HEK293 (cell line): ENCODE data around the gene NANOS3.

Experiments used
- CTCF ChIA-PET: fragments of 350-600 bp; formaldehyde crosslinking; extraction: SDS; loops from one replicate; lab custom pipeline; 2021; ENCODE audit warnings: antibody characterized with exemption; lab: Yijun Ruan, JAX
- POLR2A ChIA-PET: fragments of 300-600 bp; formaldehyde crosslinking; extraction: SDS; loops from one replicate; lab custom pipeline; 2020; ENCODE audit warnings: antibody characterized with exemption, inconsistent platforms; lab: Yijun Ruan, JAX
- H3K27ac ChIP-seq: fragments of 200-500 bp; sonication (Bioruptor generic); 2 replicates; pipeline ENCODE4 v1.5.1; 2014; ENCODE audit warnings: low read depth, low read length, control low read depth, inconsistent platforms; ENCODE audit errors: extremely low read depth
- H3K36me3 ChIP-seq, 2 experiments: fragments of 200-500 bp in 1 of 2; sonication (Bioruptor generic) in 1 of 2; 1 replicate in 1 of 2; 2 replicates in 1 of 2; pipeline ENCODE4 v1.5.1; 2014 to 2017; ENCODE audit warnings: inconsistent platforms in 2 of 2, low read length in 2 of 2; ENCODE audit not compliant: control insufficient read depth in 2 of 2, insufficient read depth in 1 of 2
- H3K4me1 ChIP-seq: fragments of 200-500 bp; sonication (Bioruptor generic); 2 replicates; pipeline ENCODE4 v1.5.1; 2014; ENCODE audit warnings: mild to moderate bottlenecking, low read length, inconsistent platforms; ENCODE audit not compliant: control insufficient read depth, insufficient read depth
- H3K4me3 ChIP-seq: 2 replicates; pipeline ENCODE4 v1.5.1; 2011; ENCODE audit warnings: low read depth, mild to moderate bottlenecking, control low read depth, low read length, moderate library complexity
- H3K9me3 ChIP-seq: fragments of 200-500 bp; sonication (Bioruptor generic); 2 replicates; pipeline ENCODE4 v1.5.1; 2014; ENCODE audit warnings: low read depth, low read length, inconsistent platforms; ENCODE audit not compliant: control insufficient read depth, insufficient read depth
- HOXC10 ChIP-seq: sonication (generic); formaldehyde crosslinking; IDR thresholded peaks from 2 replicates; pipeline ENCODE4 v1.8.1; 2023; ENCODE audit warnings: mild to moderate bottlenecking, missing genetic modification reagents
- KLF16 ChIP-seq: fragments of 450-650 bp; formaldehyde crosslinking; IDR thresholded peaks from 2 replicates; pipeline ENCODE4 v1.5.1; 2017; ENCODE audit warnings: missing biosample characterization, missing genetic modification characterization
- KLF7 ChIP-seq: fragments of 450-650 bp; formaldehyde crosslinking; IDR thresholded peaks from 2 replicates; pipeline ENCODE4 v1.5.1; 2016; ENCODE audit warnings: missing biosample characterization, missing genetic modification characterization, borderline replicate concordance
- SP3 ChIP-seq: fragments of 450-650 bp; formaldehyde crosslinking; IDR thresholded peaks from 2 replicates; pipeline ENCODE4 v1.5.1; 2016; ENCODE audit warnings: missing biosample characterization, missing genetic modification characterization
- SP7 ChIP-seq: fragments of 450-650 bp; formaldehyde crosslinking; IDR thresholded peaks from 2 replicates; pipeline ENCODE4 v1.5.1; 2016; ENCODE audit warnings: missing biosample characterization, missing genetic modification characterization
- YY2 ChIP-seq: fragments of 450-650 bp; formaldehyde crosslinking; IDR thresholded peaks from 2 replicates; pipeline ENCODE4 v1.5.1; 2016; ENCODE audit warnings: missing biosample characterization, missing genetic modification characterization
- ZBTB21 ChIP-seq: fragments of 450-650 bp; formaldehyde crosslinking; IDR thresholded peaks from 2 replicates; pipeline ENCODE4 v1.5.1; 2017; ENCODE audit warnings: missing biosample characterization, missing genetic modification characterization
- ZNF155 ChIP-seq: fragments of 450-650 bp; formaldehyde crosslinking; IDR thresholded peaks from 2 replicates; pipeline ENCODE4 v1.5.1; 2016; ENCODE audit warnings: missing biosample characterization, missing genetic modification characterization
- ZNF239 ChIP-seq: fragments of 450-650 bp; formaldehyde crosslinking; IDR thresholded peaks from 2 replicates; pipeline ENCODE4 v1.5.1; 2016; ENCODE audit warnings: missing biosample characterization, missing genetic modification characterization
- ZNF274 ChIP-seq, 2 experiments: fragments of 200-500 bp in 1 of 2; fragments of 450-650 bp in 1 of 2; sonication (Bioruptor generic) in 1 of 2; formaldehyde crosslinking in 1 of 2; IDR thresholded peaks; 2 replicates each; pipeline versions ENCODE4 v1.5.1 to v1.6.1; 2014 to 2016; ENCODE audit warnings: borderline replicate concordance in 1 of 2, inconsistent platforms in 1 of 2, low read length in 1 of 2, missing biosample characterization in 1 of 2, missing genetic modification characterization in 1 of 2
- ZNF366 ChIP-seq: fragments of 450-650 bp; formaldehyde crosslinking; conservative IDR thresholded peaks from 2 replicates; pipeline ENCODE4 v1.5.1; 2016; ENCODE audit warnings: missing biosample characterization, missing genetic modification characterization
- ZNF549 ChIP-seq: fragments of 450-650 bp; IDR thresholded peaks from 2 replicates; pipeline ENCODE4 v1.5.1; 2018; ENCODE audit warnings: missing biosample characterization, missing genetic modification characterization, mild to moderate bottlenecking, inconsistent platforms, moderate library complexity
- ZNF561 ChIP-seq: fragments of 450-650 bp; IDR thresholded peaks from 2 replicates; pipeline ENCODE4 v1.5.1; 2018; ENCODE audit warnings: missing biosample characterization, missing genetic modification characterization, borderline replicate concordance
- ZNF654 ChIP-seq: fragments of 450-650 bp; formaldehyde crosslinking; IDR thresholded peaks from 2 replicates; pipeline ENCODE4 v1.5.1; 2016; ENCODE audit warnings: low read depth, missing biosample characterization, missing genetic modification characterization
- ZNF677 ChIP-seq: fragments of 450-650 bp; IDR thresholded peaks from 2 replicates; pipeline ENCODE4 v1.5.0; 2018; ENCODE audit warnings: missing biosample characterization, mild to moderate bottlenecking, missing genetic modification characterization, moderate library complexity
- ZNF830 ChIP-seq: fragments of 450-650 bp; IDR thresholded peaks from 2 replicates; pipeline ENCODE4 v1.5.0; 2018; ENCODE audit warnings: missing biosample characterization, missing genetic modification characterization, low read depth, mild to moderate bottlenecking, moderate library complexity
- ZXDB ChIP-seq: fragments of 450-650 bp; formaldehyde crosslinking; IDR thresholded peaks from 2 replicates; pipeline ENCODE4 v1.5.1; 2016; ENCODE audit warnings: missing biosample characterization, missing genetic modification characterization
- TF ChIP-seq, protein P1 (sequence below): fragments of 450-650 bp; formaldehyde crosslinking; conservative IDR thresholded peaks from 2 replicates; pipeline ENCODE4 v1.5.1; 2016; ENCODE audit warnings: low read depth, missing biosample characterization, missing genetic modification characterization
- TF ChIP-seq, protein P2 (sequence below): fragments of 450-650 bp; formaldehyde crosslinking; IDR thresholded peaks from 2 replicates; pipeline ENCODE4 v1.5.1; 2016; ENCODE audit warnings: missing biosample characterization, missing genetic modification characterization
- TF ChIP-seq, protein P3 (sequence below): fragments of 450-650 bp; formaldehyde crosslinking; IDR thresholded peaks from 2 replicates; pipeline ENCODE4 v1.5.1; 2016; ENCODE audit warnings: missing biosample characterization, missing genetic modification characterization
- TF ChIP-seq, protein P4 (sequence below): fragments of 450-650 bp; formaldehyde crosslinking; IDR thresholded peaks from 2 replicates; pipeline ENCODE4 v1.5.1; 2016; ENCODE audit warnings: missing biosample characterization, missing genetic modification characterization

The NANOS3 gene

DNA sequence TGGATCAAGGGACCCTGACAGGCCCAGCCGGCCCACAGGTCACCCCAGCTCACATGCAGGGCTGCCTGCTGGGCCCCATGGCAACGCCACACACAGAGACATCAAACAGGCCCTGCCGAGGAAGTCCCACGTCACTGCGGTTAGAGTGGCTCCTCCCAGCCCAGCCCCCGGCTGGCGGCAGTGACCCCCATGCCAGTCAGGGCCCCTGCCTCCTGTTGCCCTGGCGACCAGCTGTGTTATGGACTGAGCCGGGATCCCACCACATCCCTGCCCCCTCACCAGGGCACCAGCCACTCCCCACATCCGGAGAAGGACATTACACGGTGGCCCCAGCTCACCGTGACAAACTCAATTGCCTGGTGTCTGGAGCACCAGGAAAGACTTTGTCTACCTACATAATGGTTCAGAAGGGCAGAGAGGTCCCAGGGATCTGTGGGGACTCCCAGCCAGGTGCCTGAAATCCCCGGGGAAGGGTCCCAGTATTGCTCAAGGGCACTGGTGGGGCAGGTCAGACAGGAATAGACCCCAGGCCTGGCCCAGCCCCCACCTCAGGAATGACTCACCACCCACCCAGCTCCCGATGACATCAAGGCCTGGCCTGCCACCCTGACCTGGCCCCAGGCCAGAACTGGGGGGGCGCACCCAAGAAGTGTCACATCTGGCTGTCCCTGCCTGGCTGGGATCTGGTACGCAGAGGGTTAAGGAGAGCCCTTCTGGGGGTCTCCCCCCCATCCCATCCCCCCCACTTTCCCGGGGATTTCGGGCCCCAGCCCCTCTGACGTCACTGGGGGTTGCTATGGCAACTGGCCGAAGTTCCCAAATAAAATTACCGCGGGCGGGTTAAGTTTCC, 30.2 kb upstream of the NANOS3 start (continued):
- TF ChIP-seq, protein P1, sequence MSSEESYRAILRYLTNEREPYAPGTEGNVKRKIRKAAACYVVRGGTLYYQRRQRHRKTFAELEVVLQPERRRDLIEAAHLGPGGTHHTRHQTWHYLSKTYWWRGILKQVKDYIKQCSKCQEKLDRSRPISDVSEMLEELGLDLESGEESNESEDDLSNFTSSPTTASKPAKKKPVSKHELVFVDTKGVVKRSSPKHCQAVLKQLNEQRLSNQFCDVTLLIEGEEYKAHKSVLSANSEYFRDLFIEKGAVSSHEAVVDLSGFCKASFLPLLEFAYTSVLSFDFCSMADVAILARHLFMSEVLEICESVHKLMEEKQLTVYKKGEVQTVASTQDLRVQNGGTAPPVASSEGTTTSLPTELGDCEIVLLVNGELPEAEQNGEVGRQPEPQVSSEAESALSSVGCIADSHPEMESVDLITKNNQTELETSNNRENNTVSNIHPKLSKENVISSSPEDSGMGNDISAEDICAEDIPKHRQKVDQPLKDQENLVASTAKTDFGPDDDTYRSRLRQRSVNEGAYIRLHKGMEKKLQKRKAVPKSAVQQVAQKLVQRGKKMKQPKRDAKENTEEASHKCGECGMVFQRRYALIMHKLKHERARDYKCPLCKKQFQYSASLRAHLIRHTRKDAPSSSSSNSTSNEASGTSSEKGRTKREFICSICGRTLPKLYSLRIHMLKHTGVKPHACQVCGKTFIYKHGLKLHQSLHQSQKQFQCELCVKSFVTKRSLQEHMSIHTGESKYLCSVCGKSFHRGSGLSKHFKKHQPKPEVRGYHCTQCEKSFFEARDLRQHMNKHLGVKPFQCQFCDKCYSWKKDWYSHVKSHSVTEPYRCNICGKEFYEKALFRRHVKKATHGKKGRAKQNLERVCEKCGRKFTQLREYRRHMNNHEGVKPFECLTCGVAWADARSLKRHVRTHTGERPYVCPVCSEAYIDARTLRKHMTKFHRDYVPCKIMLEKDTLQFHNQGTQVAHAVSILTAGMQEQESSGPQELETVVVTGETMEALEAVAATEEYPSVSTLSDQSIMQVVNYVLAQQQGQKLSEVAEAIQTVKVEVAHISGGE (tag by site-specific recombination) = no peak
- no peak; the same call in 1 of the 2 replicates for TF ChIP-seq ZNF677 (tag by site-specific recombination)
- no peak for TF ChIP-seq ZNF239 (tag by site-specific recombination)
- TF ChIP-seq SP3 = peak; percentile 38; the same call in 1 of the 2 replicates
- no peak for TF ChIP-seq HOXC10 (CRISPR knock-in tag)
- no peak for TF ChIP-seq ZNF830 (tag by site-specific recombination)
- no peak for TF ChIP-seq ZNF274 (IDR thresholded peaks at IDR 0.05; ENCODE audit: low read length)
- no peak for TF ChIP-seq ZNF274 (tag by site-specific recombination; IDR thresholded peaks at IDR 0.05; ENCODE audit: borderline replicate concordance)
- TF ChIP-seq YY2 (tag by site-specific recombination) = no peak

DNA sequence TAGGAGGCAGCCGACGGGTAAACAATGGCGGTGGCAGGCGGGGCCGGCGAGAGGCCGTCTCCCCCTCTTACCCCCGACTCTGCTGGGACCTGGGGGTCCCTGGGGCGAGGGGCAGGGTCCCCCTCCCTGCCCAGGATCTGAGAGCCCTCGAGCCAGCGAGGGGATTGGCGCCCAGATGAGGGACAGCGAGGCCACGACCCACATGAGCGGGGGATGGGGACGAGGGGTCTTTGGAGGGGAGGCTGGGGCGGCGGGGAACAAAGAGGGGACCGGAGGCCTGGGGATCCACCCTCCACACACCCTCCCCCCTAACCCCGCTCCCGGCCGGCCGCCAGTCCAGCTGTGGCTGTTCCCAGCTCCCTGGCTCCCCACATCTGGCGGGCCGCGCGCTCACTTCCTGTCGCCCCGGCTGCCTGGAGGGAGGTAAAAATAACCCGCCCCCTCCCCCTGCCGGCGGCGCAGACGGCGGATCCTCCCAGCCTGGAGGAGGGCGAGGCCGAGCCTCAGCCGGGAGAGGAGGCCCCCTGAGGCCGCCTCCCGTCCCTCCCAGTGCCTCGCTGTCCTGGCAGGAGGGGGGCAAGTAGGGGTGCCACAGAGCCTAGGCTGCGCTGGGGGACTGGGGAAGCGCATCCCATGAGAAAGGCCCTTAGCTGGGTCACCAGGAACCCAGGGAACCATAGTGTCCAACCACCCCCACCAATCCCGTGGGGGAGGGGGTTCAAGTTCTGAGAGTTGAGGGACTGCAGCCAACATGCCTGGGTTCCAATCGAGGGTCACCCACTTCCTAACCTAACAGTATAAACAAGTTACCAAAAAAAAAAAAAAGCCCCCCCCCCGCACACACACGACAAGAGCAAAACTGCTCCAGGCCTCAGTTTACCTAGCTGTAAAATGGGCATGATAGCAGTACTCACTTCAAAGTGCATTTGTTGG, 29.3 kb upstream of the NANOS3 start:
- ChIA-PET POLR2A (interaction anchor here (1.7 to 2.4 kb wide), 5 partner anchors 11 to 73 kb away, joined by 4 to 18 read pairs (median 11); partner anchors contain the start of genes C19orf53 and ZSWIM4), CTCF (interaction anchor here (0.7 to 1.8 kb wide), 2 partner anchors 15 to 233 kb away, joined by 3 to 13 read pairs; no protein-coding TSS in a partner anchor)
- Histone ChIP-seq H3K36me3 (no peaks in the 10 kb centered on the region), H3K4me1 (peaks cover 34% of the 10 kb centered on the region), H3K27ac (peak overlapping the region; percentile 98), H3K9me3 (no peaks in the 10 kb centered on the region), H3K4me3 (peak overlapping the region; percentile 76)
- no peak for TF ChIP-seq ZNF549 (tag by site-specific recombination)
- TF ChIP-seq, protein P2, sequence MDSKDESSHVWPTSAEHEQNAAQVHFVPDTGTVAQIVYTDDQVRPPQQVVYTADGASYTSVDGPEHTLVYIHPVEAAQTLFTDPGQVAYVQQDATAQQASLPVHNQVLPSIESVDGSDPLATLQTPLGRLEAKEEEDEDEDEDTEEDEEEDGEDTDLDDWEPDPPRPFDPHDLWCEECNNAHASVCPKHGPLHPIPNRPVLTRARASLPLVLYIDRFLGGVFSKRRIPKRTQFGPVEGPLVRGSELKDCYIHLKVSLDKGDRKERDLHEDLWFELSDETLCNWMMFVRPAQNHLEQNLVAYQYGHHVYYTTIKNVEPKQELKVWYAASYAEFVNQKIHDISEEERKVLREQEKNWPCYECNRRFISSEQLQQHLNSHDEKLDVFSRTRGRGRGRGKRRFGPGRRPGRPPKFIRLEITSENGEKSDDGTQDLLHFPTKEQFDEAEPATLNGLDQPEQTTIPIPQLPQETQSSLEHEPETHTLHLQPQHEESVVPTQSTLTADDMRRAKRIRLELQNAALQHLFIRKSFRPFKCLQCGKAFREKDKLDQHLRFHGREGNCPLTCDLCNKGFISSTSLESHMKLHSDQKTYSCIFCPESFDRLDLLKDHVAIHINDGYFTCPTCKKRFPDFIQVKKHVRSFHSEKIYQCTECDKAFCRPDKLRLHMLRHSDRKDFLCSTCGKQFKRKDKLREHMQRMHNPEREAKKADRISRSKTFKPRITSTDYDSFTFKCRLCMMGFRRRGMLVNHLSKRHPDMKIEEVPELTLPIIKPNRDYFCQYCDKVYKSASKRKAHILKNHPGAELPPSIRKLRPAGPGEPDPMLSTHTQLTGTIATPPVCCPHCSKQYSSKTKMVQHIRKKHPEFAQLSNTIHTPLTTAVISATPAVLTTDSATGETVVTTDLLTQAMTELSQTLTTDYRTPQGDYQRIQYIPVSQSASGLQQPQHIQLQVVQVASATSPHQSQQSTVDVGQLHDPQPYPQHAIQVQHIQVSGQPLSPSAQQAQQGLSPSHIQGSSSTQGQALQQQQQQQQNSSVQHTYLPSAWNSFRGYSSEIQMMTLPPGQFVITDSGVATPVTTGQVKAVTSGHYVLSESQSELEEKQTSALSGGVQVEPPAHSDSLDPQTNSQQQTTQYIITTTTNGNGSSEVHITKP = peak; percentile 49; the same call in 1 of the 2 replicates
- TF ChIP-seq SP3 = peak; percentile 54
- TF ChIP-seq, protein P3, sequence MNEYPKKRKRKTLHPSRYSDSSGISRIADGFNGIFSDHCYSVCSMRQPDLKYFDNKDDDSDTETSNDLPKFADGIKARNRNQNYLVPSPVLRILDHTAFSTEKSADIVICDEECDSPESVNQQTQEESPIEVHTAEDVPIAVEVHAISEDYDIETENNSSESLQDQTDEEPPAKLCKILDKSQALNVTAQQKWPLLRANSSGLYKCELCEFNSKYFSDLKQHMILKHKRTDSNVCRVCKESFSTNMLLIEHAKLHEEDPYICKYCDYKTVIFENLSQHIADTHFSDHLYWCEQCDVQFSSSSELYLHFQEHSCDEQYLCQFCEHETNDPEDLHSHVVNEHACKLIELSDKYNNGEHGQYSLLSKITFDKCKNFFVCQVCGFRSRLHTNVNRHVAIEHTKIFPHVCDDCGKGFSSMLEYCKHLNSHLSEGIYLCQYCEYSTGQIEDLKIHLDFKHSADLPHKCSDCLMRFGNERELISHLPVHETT (tag by site-specific recombination) = peak; percentile 83; the same call in 1 of the 2 replicates
- peak; percentile 89 for TF ChIP-seq ZNF561 (tag by site-specific recombination)
- TF ChIP-seq KLF7 (tag by site-specific recombination) = peak; percentile 74; the same call in 1 of the 2 replicates
- TF ChIP-seq KLF16 (tag by site-specific recombination) = peak; percentile 59; the same call in 1 of the 2 replicates
- 0 out of 2 replicates have a peak, but pooled peaks have one; percentile 3 for TF ChIP-seq ZBTB21
- 0 out of 2 replicates have a peak, but pooled peaks have one; percentile 23 for TF ChIP-seq ZXDB (tag by site-specific recombination)
- TF ChIP-seq, protein P4, sequence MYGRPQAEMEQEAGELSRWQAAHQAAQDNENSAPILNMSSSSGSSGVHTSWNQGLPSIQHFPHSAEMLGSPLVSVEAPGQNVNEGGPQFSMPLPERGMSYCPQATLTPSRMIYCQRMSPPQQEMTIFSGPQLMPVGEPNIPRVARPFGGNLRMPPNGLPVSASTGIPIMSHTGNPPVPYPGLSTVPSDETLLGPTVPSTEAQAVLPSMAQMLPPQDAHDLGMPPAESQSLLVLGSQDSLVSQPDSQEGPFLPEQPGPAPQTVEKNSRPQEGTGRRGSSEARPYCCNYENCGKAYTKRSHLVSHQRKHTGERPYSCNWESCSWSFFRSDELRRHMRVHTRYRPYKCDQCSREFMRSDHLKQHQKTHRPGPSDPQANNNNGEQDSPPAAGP (tag by site-specific recombination) = peak; percentile 55; the same call in 1 of the 2 replicates
- no peak for TF ChIP-seq ZNF155 (tag by site-specific recombination)
- 0 out of 2 replicates have a peak, but pooled peaks have one; percentile 10 for TF ChIP-seq ZNF654
- peak; percentile 35; the same call in 1 of the 2 replicates for TF ChIP-seq SP7 (tag by site-specific recombination)
- peak; percentile 57 for TF ChIP-seq ZNF366 (tag by site-specific recombination)
